ENCODE measurements around the gene NSD1. TPM values are rescaled to one million over a fixed set of nuclear protein-coding genes. Genes with fewer than 3 reads are reported as not detected.

NSD1 gene
- polyA plus RNA-seq, 1 donor (not counting 4 experiments of a cell fraction or from before 2014, with no cell fraction given): 13.6 TPM

GRCh38 chr5:177319913-177320588 is 186.5 kb downstream of the NSD1 start:
- peaks cover 0 to 3% of the 10 kb centered on the region in 2 experiments for H3K36me3 ChIP-seq (ENCODE audit: control insufficient read depth in 2 of 2, extremely low read depth in 1 of 2, insufficient read depth in 2 of 2, low read length in 2 of 2)
- FAIRE-seq: no peak
- H3K9me3 ChIP-seq (ENCODE audit: control insufficient read depth, low read depth, low read length): no peaks in the 10 kb centered on the region
- H4K20me1 ChIP-seq (ENCODE audit: control insufficient read depth, extremely low read depth, insufficient read depth, low read length): no peaks in the 10 kb centered on the region
- dilution Hi-C loops (cut with MboI; ENCODE audit: extremely low pct_ligation_motif_present, low sequenced_read_pairs): no loop called here
- no peaks in the 10 kb centered on the region for H3K4me1 ChIP-seq (ENCODE audit: control insufficient read depth, extremely low read depth, insufficient read depth, low read length)
- no peaks in the 10 kb centered on the region for H3K27me3 ChIP-seq (ENCODE audit: control insufficient read depth, extremely low read depth, insufficient read depth, low read length)
- peaks cover 3% of the 10 kb centered on the region for H3K9me1 ChIP-seq (ENCODE audit: control insufficient read depth, extremely low read depth, insufficient read depth, low read length)
- no peak overlapping the region for H3K4me3 ChIP-seq (ENCODE audit: control insufficient read depth in 2 of 3, extremely low read depth in 1 of 3, insufficient read depth in 2 of 3, low read depth in 1 of 3, low read length in 3 of 3)
- DNase-seq (ENCODE audit: low read depth, low spot score): no peak
- TF ChIP-seq EZH2 (IDR thresholded peaks at IDR 0.05; ENCODE audit: low read length): no peak
- TF ChIP-seq CTCF (optimal IDR thresholded peaks at IDR 0.05 in 1 of 3, IDR thresholded peaks at IDR 0.05 in 1 of 3, conservative IDR thresholded peaks at IDR 0.05 in 1 of 3; ENCODE audit: extremely low read depth in 1 of 3, insufficient read depth in 2 of 3, low read length in 3 of 3): no peak
- no peaks in the 10 kb centered on the region for H3K79me2 ChIP-seq (ENCODE audit: control insufficient read depth, insufficient read depth, low read length)
- no peak overlapping the region for H3K27ac ChIP-seq (ENCODE audit: control insufficient read depth, insufficient read depth, low read length)
- no peak overlapping the region for H2AFZ ChIP-seq (ENCODE audit: control insufficient read depth, low read length)
- no peak overlapping the region for H3K4me2 ChIP-seq (ENCODE audit: control insufficient read depth, extremely low read depth, insufficient read depth, low read depth, low read length)
- no peak overlapping the region for H3K9ac ChIP-seq (ENCODE audit: control insufficient read depth, extremely low read depth, insufficient read depth, low read length)

GRCh38 chr5:177320879-177321278 is 187.3 kb downstream of the NSD1 start:
- DNase-seq (ENCODE audit: low read depth, low spot score) (no peak), FAIRE-seq (no peak)
- no peaks in the 10 kb centered on the region for H4K20me1 ChIP-seq (ENCODE audit: control insufficient read depth, extremely low read depth, insufficient read depth, low read length)
- no peak overlapping the region for H3K4me2 ChIP-seq (ENCODE audit: control insufficient read depth, extremely low read depth, insufficient read depth, low read depth, low read length)
- H3K9ac ChIP-seq (ENCODE audit: control insufficient read depth, extremely low read depth, insufficient read depth, low read length): no peak overlapping the region
- no peaks in the 10 kb centered on the region for H3K79me2 ChIP-seq (ENCODE audit: control insufficient read depth, insufficient read depth, low read length)
- TF ChIP-seq EZH2 (IDR thresholded peaks at IDR 0.05; ENCODE audit: low read length) (no peak), CTCF (optimal IDR thresholded peaks at IDR 0.05 in 1 of 3, IDR thresholded peaks at IDR 0.05 in 1 of 3, conservative IDR thresholded peaks at IDR 0.05 in 1 of 3; ENCODE audit: extremely low read depth in 1 of 3, insufficient read depth in 2 of 3, low read length in 3 of 3) (no peak)
- no peaks in the 10 kb centered on the region for H3K9me3 ChIP-seq (ENCODE audit: control insufficient read depth, low read depth, low read length)
- H3K9me1 ChIP-seq (ENCODE audit: control insufficient read depth, extremely low read depth, insufficient read depth, low read length): peaks cover 3% of the 10 kb centered on the region
- H2AFZ ChIP-seq (ENCODE audit: control insufficient read depth, low read length): no peak overlapping the region
- H3K4me1 ChIP-seq (ENCODE audit: control insufficient read depth, extremely low read depth, insufficient read depth, low read length): no peaks in the 10 kb centered on the region
- no peak overlapping the region for H3K4me3 ChIP-seq (ENCODE audit: control insufficient read depth in 2 of 3, extremely low read depth in 1 of 3, insufficient read depth in 2 of 3, low read depth in 1 of 3, low read length in 3 of 3)
- no peaks in the 10 kb centered on the region for H3K27me3 ChIP-seq (ENCODE audit: control insufficient read depth, extremely low read depth, insufficient read depth, low read length)
- peaks cover 0 to 3% of the 10 kb centered on the region in 2 experiments for H3K36me3 ChIP-seq (ENCODE audit: control insufficient read depth in 2 of 2, extremely low read depth in 1 of 2, insufficient read depth in 2 of 2, low read length in 2 of 2)
- no peak overlapping the region for H3K27ac ChIP-seq (ENCODE audit: control insufficient read depth, insufficient read depth, low read length)
- dilution Hi-C loops (cut with MboI; ENCODE audit: extremely low pct_ligation_motif_present, low sequenced_read_pairs): no loop called here

Measured in keratinocyte (primary cell).